NCI-H524 (cell line): ENCODE measurements around the gene PTAR1.

Experiments used
- DNase-seq, 2 experiments: peaks; one replicate each; lab custom pipeline; 2025; lab: John Stamatoyannopoulos, UW

PTAR1 gene

GRCh38 chr9:69674716-69675438 lies 84.9 kb downstream of the PTAR1 start:
- DNase-seq: peak; percentile 37 to 78

- no peak for DNase-seq
Observed at GRCh38 chr9:69674112-69674685, 85.6 kb downstream of the PTAR1 start.

GRCh38 chr9:69673311-69673640 lies 86.5 kb downstream of the PTAR1 start:
- no peak for DNase-seq

GRCh38 chr9:69672596-69673310 lies 87.1 kb downstream of the PTAR1 start:
- DNase-seq: peak; percentile 60 to 70

GRCh38 chr9:69671879-69672595 lies 87.8 kb downstream of the PTAR1 start, which contains the start of gene APBA1:
APBA1 (minus strand) TSS chr9:69672371.
- peak; percentile 25 to 32 for DNase-seq

- DNase-seq: no peak
Observed at GRCh38 chr9:69671311-69671878, 88.4 kb downstream of the PTAR1 start.

- no peak for DNase-seq
Observed at GRCh38 chr9:69667306-69667705, 92.5 kb downstream of the PTAR1 start.

- peak in 1 of 2 experiments; percentile 8 for DNase-seq
Observed at GRCh38 chr9:69660304-69660703, 99.5 kb downstream of the PTAR1 start.
